ENCODE results near the gene ASCC3.
"Not testable (repeated sequence)": the region's sequence is repeated elsewhere in the genome, so short reads cannot be mapped to it uniquely, and the experiment has no call there.

The ASCC3 gene

DNA sequence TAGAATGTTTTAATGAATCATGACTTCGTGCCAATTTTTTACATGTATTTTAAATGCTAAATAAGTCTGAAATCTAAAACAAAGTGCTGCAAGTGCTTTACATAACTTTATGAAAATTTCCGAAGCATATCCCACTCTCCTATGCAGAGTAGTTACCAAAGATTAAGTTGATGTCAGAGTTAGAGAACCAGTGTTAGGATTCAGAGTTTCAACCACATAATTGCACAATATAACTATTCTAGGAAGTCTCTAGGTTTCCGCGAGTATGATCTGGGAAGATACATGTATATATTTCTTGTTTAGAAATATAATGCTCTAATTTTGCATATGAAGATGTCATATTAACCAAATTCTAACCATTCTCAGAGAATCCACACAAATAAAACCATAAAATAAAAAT lies 74.8 kb downstream of the ASCC3 start:
- DNase-seq (ENCODE audit: low read depth in 2 of 2), result no peak

DNA sequence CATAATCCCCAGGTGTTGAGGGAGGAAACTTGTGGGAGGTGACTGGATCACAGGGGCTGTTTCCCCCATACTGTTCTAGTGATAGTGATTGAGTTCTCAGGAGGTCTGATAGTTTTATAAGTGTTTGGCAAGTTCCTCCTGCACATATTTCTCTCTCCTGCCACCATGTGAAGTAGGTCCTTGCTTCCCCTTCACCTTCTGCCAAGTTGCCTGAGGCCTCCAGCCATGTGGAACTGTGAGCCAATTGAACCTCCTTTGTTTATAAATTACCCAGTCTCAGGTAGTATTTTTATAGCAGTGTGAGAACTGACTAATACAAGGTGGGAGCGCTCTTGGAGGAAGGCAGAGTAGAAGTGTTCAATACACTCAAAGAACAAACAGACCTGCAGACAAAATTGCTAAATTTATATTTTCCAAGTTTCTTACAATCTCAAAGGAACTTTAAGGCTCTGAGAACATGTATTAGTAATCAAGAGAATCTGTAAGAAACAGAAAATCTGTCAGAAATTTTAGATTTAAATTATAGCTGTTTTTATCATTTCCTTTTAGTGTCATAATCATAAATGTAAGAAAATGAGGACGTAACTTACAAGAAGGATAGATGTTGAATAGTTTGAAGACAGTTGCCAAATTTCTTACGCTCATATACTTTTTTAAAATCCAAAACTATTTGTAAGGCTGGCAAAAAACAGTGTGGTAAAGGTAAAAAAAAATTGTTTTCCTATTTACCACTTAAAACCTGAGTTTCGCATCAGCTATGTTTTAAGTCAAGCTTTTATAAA lies 77.7 kb downstream of the ASCC3 start:
- DNase-seq (ENCODE audit: low read depth in 2 of 2), result no peak

DNA sequence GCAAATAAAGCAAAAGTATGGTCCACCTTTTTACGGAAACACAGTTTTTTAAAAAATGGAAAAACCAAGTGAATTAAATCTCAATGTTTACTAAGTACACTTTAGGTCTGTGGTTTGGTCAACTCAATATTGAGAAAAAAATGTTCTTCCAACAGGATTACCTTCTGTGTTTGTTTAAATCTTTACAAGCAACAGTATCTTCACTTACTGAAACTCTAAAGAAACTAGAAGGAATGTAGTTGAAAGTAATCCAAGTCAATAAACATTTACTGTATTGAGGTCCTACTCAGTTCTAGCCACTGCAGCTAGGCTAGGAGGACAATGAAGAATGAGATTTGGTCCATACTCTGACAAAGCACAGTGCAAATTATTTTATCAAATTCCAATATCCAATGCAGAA lies 80.1 kb downstream of the ASCC3 start:
- DNase-seq (ENCODE audit: low read depth in 2 of 2), result no peak

DNA sequence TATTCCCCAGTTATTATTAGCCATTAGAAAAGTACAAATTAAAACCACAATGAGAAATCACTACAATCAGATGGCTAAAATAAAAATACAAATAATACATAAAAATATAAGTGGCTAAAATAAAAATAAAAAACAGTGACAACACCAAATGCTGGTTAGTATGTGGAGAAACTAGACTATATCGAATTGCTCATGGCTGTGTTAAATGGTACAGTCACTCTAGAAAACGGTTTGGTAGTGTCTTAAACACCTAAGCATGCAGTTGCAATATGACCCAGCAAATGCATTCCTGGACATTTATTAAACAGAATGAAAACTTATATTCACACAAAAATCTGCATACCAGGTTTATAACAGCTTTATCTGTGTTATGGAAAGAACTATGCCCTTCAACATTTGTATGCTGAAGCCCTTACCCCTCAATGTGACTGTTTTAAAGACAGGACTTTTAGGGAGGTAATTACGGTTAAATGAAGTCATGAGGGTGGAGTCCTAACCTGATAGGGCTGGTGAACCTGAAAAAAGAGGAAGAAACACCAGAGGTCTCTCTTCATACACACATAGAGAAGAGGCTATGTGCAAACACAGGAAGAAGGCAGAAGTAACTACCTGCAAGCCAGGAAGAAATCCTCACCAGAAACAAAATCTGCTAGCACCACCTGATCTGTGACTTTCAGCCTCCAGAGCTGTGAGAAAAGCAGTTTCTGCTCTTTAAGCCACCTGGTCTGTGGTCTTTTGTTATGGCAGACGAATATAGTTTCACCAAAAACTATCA lies 84.9 kb downstream of the ASCC3 start:
- no peak for DNase-seq (ENCODE audit: low read depth in 2 of 2)

DNA sequence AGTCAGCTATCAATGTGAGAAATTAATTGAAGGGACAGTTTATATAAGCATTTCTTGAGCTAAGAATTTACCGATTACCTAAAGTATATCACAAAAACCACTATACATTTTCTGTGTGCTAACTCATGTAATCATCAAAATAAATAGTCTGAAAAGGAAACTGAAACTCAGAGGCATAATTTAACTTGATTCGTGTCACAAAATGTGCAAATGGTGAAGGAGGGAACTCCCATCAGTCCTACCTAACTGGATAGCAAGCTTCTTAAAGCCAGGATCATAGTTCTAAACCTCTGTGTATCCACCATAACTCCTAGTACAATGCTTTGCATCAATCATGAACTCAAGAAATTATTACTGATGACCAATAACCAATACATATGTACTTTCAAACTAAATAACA lies 91.0 kb downstream of the ASCC3 start:
- no peak for DNase-seq (ENCODE audit: low read depth in 2 of 2)

DNA sequence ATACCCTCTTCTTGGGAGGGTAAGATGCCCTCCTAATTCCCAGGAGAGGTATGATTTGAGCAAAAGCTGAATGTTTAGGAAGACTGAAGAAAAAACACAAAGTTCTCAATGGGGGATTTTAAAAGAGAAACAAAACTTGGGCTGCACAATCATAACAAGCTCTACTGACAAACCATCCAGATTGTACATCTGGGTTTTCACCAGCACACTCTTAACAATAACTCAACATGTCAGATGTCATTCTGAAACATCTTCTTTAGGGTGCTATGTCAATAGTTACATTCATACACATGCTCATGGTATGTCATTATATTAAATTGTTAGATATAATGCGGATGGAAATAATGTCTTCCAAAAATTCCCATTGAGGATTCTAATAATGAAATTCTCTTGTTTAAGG lies 95.1 kb downstream of the ASCC3 start:
- DNase-seq (ENCODE audit: low read depth in 2 of 2), result no peak

DNA sequence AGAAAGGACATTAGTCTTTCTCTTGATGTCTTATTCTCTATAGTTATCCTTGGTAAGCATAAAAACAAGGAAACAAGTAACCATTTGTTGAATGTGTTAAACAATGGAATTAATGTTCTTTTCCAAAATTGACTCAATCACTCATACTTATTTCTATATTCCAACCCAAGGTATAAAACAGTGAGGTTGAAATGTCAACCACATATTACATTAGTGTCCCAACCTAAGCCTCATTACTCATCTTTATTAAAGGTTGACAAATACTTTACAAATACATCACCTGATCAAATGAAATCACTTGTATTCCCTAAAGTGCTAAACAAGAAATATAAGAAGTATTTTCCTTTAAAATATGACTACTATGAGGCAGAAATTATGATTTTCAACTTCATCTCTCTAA lies 100.5 kb downstream of the ASCC3 start:
- DNase-seq (ENCODE audit: low read depth in 2 of 2), result no peak

DNA sequence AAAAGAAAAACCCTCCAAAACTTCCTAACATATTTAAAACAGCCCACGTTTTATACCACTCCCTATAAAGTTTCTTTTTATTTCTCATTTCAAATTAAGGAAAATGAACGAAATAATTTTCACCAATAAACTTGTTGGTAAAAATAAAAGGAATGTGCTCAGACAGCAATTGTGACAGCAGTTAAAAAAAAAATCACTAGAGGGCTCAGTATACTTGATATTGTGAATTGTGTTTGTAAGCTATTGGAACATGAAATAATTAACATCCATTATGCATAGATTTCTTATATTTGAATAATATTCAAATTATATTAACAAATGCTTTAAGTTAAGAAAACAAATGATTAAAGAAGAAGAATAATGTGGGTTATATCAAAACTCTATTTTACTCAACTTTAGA lies 105.5 kb downstream of the ASCC3 start:
- no peak for DNase-seq (ENCODE audit: low read depth in 2 of 2)

DNA sequence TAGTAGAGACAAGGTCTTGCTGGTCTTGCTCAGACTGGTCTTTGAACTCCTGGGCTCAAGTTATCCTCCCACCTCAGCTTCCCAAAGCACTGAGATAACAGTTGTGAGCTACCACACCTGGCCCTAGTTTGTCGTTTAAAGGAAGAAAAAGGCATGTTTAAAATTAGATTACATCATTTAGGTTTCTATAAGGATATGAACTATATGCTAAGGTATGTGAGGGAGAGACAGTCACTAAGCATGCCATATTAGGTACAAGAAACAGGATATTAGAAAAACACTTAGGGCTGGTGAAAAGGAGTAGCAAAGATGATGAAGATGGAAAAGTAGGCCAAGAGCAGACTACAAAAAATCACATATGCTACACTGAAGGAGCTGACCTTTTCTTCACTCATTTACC lies 106.4 kb downstream of the ASCC3 start:
- no peak for DNase-seq (ENCODE audit: low read depth in 2 of 2)

DNA sequence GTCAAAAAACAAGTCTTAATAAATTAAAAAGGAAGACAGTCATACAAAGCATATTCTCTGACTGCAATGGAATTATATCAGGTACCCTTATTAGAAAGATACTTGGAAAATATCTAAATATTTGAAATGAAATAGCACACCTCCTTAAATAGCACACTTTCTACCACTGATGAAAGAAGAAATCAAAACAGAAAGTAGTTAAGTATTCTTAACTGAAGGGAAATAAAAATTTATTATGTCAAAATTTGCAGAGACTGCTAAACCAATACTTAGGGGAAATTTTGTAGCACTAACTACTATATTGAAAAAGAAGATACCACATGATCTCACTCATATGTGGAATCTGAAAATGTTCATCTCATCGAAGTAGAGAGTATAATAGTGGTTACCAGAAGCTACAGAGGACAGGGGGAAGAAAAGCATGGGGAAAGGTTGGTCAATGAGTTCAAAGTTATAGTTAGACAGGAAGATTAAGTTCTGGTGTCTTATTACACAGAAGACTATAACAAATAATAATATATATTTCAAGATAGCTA lies 112.2 kb downstream of the ASCC3 start:
- no peak for DNase-seq (ENCODE audit: low read depth in 2 of 2)

DNA sequence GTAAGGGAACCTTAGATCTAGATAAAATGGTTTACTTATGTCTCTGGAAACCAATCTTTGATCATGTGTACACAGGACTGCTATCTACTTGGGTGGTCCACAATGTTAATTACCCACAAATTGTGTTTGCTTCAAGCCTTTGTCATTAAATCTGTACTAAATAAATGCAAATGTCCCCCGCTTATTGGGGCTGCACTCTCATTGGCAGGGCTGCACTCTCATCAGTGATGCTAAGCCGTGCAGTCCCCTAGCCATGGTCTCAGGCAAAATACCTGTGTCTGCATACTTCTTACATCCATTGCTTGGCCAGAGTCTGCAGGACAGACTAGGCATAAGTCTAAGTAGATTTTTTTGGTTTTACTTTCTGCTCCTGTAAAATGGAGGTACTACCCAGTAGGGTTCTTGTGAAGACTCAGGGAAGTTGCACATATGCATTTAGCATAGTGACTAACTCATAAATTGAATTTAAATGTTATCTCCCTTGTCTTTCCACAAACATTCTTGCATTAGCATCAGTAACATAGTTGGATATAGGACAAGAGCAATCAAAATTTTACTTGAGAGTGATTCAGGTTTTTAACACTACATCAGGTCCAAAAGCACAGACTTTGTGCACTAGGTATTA lies 117.4 kb downstream of the ASCC3 start:
- DNase-seq (ENCODE audit: low read depth in 2 of 2), result no peak

DNA sequence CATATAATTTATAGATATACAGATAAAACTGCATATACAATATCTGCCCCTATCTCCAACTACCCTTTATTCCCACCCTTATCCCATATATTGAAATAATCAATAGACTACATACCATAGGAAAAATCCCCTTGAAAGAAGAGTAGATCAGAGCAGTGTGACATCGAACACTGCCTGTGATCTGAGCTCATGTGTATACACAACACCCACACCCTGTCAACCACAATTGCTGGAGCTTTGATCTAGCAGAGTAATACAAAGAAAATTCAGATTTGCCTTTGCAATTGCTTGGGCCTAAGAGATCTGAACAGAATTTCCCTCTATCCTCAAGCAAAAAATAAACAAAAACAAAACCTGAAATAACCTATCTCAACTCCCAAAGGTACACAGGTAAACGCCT lies 119.3 kb downstream of the ASCC3 start:
- no peak for DNase-seq (ENCODE audit: low read depth in 2 of 2)

DNA sequence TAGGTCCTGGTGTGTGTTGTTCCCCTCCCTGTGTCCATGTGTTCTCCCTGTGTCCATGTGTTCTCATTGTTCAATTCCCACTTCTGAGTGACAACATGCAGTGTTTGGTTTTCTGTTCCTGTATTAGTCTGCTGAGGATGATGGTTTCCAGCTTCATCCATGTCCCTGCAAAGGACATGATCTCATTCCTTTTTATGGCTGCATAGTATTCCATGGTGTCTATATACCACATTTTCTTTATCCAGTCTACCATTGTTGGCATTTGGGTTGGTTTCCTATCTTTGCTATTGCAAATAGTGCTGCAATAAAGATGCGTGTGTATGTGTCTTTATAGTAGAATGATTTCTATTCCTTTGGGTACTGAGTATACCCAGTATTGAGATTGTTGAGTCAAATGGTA lies 122.7 kb downstream of the ASCC3 start:
- not testable (repeated sequence) for DNase-seq (ENCODE audit: low read depth in 2 of 2)

DNA sequence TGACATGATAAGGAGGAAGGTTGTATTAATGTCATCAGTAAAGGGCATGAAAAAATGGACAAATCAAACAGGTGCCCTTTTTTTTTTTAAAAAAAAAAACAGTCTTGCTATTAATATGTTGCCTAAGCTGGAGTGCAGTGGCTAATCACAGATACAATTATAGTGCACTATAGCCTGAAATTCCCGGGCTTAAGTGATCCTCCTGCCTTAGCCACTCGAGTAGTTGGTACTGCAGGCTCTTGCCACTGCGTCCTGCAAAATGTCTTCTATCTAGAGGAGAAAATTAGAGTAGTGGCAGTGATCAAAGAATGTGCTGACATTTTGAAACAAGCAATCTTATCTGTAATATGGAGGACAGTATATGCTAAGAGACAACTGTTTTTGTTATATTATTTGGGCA lies 127.7 kb downstream of the ASCC3 start:
- DNase-seq (ENCODE audit: low read depth in 2 of 2), result no peak

DNA sequence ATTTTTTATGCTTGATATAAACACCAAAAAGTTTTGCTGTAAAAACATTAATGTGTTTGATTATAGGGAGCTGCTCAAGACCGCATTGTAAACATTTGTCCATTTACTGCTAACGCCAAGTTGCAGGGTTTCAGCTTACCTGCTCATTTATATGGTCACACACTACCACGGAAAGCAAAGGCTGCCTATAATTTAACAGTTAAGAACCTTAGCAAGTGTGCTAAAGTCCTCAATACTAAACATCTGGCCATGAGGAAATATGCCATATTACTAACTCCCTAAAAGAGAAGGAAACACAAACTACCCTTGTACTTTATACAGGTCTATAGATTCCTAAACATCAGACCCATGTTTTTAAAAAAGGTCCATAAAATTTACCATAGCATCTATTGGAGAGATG lies 129.5 kb downstream of the ASCC3 start:
- no peak for DNase-seq (ENCODE audit: low read depth in 2 of 2)

DNA sequence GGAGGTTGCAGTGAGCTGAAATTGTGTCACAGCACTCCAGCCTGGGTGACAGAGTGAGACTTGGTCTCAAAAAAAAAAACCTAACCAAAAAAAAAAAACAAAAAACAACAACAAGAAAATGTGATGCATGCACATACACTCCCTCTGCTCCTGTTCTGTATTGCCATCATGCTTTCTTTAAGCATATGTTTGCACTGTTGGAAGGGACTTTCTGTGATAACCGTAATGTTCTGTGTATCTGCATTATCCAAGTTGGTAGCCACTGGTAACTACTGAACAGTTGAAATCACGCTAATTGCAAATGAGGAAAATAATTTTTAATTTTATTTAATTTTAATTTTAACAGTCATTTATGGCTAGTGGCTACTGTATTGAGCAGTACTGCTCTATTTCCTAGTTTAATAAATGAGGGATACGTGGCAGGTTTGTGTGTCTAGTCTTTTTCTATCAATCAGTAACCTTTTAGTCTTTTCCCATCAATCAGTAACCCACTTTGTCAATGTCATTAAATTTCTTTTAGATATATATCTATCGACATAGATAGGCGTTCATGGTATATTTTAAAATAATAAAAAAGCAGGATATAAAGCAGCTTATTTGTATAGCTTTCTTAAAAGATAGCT lies 135.6 kb downstream of the ASCC3 start:
- no peak for DNase-seq (ENCODE audit: low read depth in 2 of 2)

DNA sequence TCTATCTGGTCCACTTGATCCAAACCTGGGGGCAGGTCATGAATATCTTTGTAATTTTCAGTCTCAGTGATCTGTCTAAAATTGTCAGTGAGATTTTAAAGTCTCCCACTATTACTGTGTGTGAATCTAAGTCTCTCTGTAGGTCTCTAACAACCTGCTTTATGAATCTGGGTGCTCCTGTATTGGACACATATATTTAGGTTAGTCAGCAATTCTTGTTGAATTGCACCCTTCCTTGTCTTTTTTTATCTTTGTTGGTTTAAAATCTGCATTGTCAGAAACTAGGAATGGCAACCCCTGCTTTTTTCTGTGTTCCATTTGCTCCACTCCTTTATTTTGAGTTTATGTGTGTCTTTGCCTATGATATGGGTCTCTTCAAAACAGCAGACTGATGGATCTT lies 140.7 kb downstream of the ASCC3 start:
- no peak for DNase-seq (ENCODE audit: low read depth in 2 of 2)

DNA sequence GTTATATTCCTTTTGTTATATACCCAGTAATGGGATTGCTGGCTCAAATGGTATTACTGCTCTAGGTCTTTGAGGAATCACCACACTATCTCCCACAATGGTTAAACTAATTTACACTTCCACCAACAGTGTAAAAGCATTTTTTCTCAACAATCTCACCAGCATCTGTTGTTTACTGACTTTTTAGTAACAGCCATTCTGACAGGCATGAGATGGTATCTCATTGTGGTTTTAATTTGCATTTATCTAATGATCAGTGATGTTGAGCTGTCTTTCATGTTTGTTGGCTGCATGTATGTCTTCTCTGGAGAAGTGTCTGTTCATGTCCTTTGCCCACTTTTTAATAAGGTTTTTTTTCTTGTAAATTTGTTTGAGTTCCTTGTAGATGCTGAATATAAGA lies 143.4 kb downstream of the ASCC3 start:
- not testable (repeated sequence) for DNase-seq (ENCODE audit: low read depth in 2 of 2)

DNA sequence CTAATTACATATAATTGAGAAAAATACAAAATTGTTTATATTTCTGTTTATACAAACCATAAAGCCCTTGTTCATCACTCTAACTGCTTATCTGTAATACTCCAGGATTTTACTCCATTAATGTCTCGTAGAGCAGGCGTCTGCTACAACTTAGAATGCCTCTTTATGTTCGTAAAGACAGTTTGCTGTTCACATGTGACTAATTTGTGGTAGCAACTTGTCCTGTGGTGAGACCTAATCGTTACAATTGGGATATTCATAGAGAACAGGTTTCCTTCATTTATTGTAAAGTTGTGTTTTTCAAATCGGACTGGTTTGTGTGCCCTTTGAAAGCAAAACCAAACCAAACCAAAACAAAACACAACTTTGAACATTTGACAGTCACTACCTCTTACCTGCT lies 149.7 kb downstream of the ASCC3 start:
- no peak for DNase-seq (ENCODE audit: low read depth in 2 of 2)

DNA sequence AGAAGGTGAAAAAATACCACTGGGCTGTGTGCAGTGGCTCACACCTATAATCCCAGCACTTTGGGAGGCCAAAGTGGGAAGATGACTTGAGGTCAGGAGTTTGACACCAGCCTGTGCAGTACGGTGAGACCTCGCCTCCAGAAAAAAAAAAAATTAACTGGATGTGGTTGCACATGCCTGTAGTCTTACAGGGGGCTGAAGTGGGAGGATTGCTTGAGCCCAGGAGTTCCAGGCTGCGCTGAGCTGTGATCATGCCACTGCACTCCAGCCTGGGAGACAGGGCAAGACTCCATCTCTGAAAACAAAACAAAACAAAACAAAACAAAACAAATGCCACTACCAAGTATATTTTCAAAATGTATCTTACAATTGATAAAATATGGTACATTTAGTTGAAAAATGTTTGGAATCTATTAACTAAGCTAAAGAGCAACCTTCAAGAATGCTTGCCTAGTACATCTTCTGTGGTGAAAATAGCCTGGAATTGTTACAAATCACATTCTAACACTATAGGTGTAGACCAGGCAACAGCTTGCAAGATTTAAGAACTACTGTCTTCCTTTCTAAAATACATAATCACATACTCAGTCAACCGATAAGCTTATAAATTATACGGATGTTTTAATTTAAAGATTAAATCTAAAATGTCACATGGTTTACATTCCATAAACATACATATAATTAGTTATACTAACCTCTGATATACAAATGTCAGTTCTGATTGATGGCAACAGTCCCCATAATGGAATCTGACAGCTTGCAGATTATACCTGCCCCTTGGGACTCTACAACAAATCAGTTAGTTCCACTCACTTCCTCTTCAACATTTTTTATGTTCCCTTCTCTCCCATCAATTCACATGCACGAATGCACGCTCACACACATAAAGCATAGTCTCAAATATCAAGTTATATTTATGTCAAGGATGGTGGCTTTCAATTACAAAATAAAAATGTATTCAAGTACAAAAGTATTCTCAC lies 150.8 kb downstream of the ASCC3 start:
- DNase-seq (ENCODE audit: low read depth in 2 of 2), result no peak

DNA sequence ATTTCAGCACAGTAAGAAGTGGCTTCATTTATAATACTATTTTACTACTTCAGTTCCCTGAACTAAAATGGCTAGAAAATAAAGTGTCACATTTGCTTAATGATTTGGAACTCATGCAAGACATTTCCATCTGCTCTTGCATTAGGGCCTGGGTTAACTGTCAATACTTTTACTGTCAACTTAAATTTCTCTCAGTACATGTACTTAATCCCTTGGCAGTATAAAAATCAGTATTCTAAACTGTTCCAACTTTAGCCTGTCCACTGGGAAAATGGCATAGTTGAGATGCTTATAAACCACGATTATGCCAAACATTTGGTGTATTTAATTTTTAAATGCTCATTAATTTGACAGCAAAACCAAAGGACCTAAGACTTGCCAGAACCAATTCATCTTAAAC lies 154.5 kb downstream of the ASCC3 start:
- no peak for DNase-seq (ENCODE audit: low read depth in 2 of 2)

All from stimulated activated CD8-positive, alpha-beta memory T cell treated with anti-CD3 and anti-CD28 coated beads, Interleukin-15, amount 100 ng/mL, for 48 hours (primary cell).